Large intestine (tissue), 3 donors: ENCODE measurements around the gene CXXC4. TPM values are rescaled to one million over a fixed set of nuclear protein-coding genes. Genes with fewer than 3 reads are reported as not detected.

ENCODE experiments used
- DNase-seq, 2 donors: peaks; one replicate each; pipeline versions ENCODE4 v3.0.0 to v3.0.0-alpha.2; 2013
- H3K27ac ChIP-seq: one replicate; pipeline ENCODE4 v1.5.1; 2013; ENCODE audit warnings: low read length
- H3K27me3 ChIP-seq: 2 replicates; pipeline ENCODE4 v1.6.1; 2013; ENCODE audit warnings: low read length; ENCODE audit not compliant: control insufficient read depth, insufficient read depth
- H3K36me3 ChIP-seq: 2 replicates; pipeline ENCODE4 v1.6.1; 2013; ENCODE audit warnings: low read length; ENCODE audit not compliant: control insufficient read depth, insufficient read depth
- H3K4me1 ChIP-seq: one replicate; pipeline ENCODE4 v1.6.1; 2013; ENCODE audit warnings: low read length; ENCODE audit not compliant: control insufficient read depth, insufficient read depth
- H3K4me3 ChIP-seq: one replicate; pipeline ENCODE4 v1.5.1; 2013; ENCODE audit warnings: low read length
- H3K9me3 ChIP-seq: one replicate; pipeline ENCODE4 v1.6.1; 2013; ENCODE audit warnings: mild to moderate bottlenecking, low read depth, low read length, moderate library complexity; ENCODE audit not compliant: control insufficient read depth
- WGBS: methylation state at CpG from one replicate; pipeline ENCODE4 v1.1.5; 2013; ENCODE audit warnings: low lambda C conversion rate; ENCODE audit not compliant: insufficient coverage; 5-methylcytosine and 5-hydroxymethylcytosine counted together
- polyA plus RNA-seq: library from polyadenylated mRNA; unstranded; fragments of 120-200 nt; gene quantifications from one replicate; pipeline ENCODE4 v1.2.1, GENCODE V29; 2013

CXXC4 gene
- polyA plus RNA-seq, 1 donor = 16.6 TPM

- no CpG with 5 or more reads among the region's 2 CpGs for WGBS
- DNase-seq = no peak
These were observed 37.2 kb downstream of the CXXC4 start for GRCh38 chr4:104457308-104457981.

GRCh38 chr4:104451573-104451972 is 43.1 kb downstream of the CXXC4 start:
- Histone ChIP-seq H3K4me3 (no peak overlapping the region), H3K4me1 (no peaks in the 10 kb centered on the region), H3K27ac (no peak overlapping the region), H3K9me3 (no peaks in the 10 kb centered on the region), H3K27me3 (no peaks in the 10 kb centered on the region), H3K36me3 (no peaks in the 10 kb centered on the region)
- peak; percentile 7 to 48 for DNase-seq
- 0% methylated on average over 1 of the region's 1 CpG for WGBS

More at GRCh38 chr4:104457308-104457981, 37.2 kb downstream of the CXXC4 start:
- Histone ChIP-seq H3K4me1 (peaks cover 4% of the 10 kb centered on the region), H3K27ac (no peak overlapping the region), H3K9me3 (no peaks in the 10 kb centered on the region), H3K36me3 (no peaks in the 10 kb centered on the region), H3K27me3 (no peaks in the 10 kb centered on the region), H3K4me3 (no peak overlapping the region)

- Histone ChIP-seq H3K4me1 (no peaks in the 10 kb centered on the region), H3K9me3 (no peaks in the 10 kb centered on the region), H3K27me3 (no peaks in the 10 kb centered on the region), H3K36me3 (no peaks in the 10 kb centered on the region), H3K4me3 (no peak overlapping the region), H3K27ac (no peak overlapping the region)
- WGBS = no CpG with 5 or more reads among the region's 3 CpGs
- DNase-seq = no peak
These were observed 45.2 kb downstream of the CXXC4 start for GRCh38 chr4:104449537-104449936.

- no peak overlapping the region for H3K27ac ChIP-seq
- no peaks in the 10 kb centered on the region for H3K27me3 ChIP-seq
- H3K4me1 ChIP-seq = no peaks in the 10 kb centered on the region
- 80% methylated on average over 1 of the region's 2 CpGs for WGBS
- no peak overlapping the region for H3K4me3 ChIP-seq
- no peaks in the 10 kb centered on the region for H3K9me3 ChIP-seq
- H3K36me3 ChIP-seq = no peaks in the 10 kb centered on the region
- no peak for DNase-seq
These were observed 47.4 kb downstream of the CXXC4 start for GRCh38 chr4:104447294-104447693.

- Histone ChIP-seq H3K4me1 (no peaks in the 10 kb centered on the region), H3K36me3 (no peaks in the 10 kb centered on the region), H3K27me3 (no peaks in the 10 kb centered on the region), H3K27ac (no peak overlapping the region), H3K9me3 (no peaks in the 10 kb centered on the region), H3K4me3 (no peak overlapping the region)
- no peak for DNase-seq
- WGBS = 60% methylated on average over 2 of the region's 5 CpGs
These were observed 48.0 kb downstream of the CXXC4 start for GRCh38 chr4:104446431-104447278.

- Histone ChIP-seq H3K9me3 (no peaks in the 10 kb centered on the region), H3K27me3 (no peaks in the 10 kb centered on the region), H3K4me3 (no peak overlapping the region), H3K36me3 (no peaks in the 10 kb centered on the region), H3K27ac (no peak overlapping the region), H3K4me1 (no peaks in the 10 kb centered on the region)
- no peak for DNase-seq
- WGBS = 88% methylated on average over 1 of the region's 2 CpGs
These were observed 50.0 kb downstream of the CXXC4 start for GRCh38 chr4:104444685-104445084.

- Histone ChIP-seq H3K27me3 (no peaks in the 10 kb centered on the region), H3K9me3 (no peaks in the 10 kb centered on the region), H3K4me3 (no peak overlapping the region), H3K36me3 (no peaks in the 10 kb centered on the region), H3K4me1 (no peaks in the 10 kb centered on the region), H3K27ac (no peak overlapping the region)
- DNase-seq = no peak
- WGBS = no CpG with 5 or more reads among the region's 2 CpGs
These were observed 58.2 kb downstream of the CXXC4 start for GRCh38 chr4:104436542-104436941.

- no peak for DNase-seq
- Histone ChIP-seq H3K36me3 (no peaks in the 10 kb centered on the region), H3K4me3 (no peak overlapping the region), H3K4me1 (no peaks in the 10 kb centered on the region), H3K27me3 (no peaks in the 10 kb centered on the region), H3K9me3 (peaks cover 2% of the 10 kb centered on the region), H3K27ac (no peak overlapping the region)
- WGBS = no CpG with 5 or more reads among the region's 2 CpGs
These were observed 65.4 kb downstream of the CXXC4 start for GRCh38 chr4:104429150-104429741.

GRCh38 chr4:104425948-104426347 is 68.7 kb downstream of the CXXC4 start:
- H3K27me3 ChIP-seq = no peaks in the 10 kb centered on the region
- no peak for DNase-seq
- no peaks in the 10 kb centered on the region for H3K36me3 ChIP-seq
- WGBS = no CpG with 5 or more reads among the region's 2 CpGs
- H3K4me1 ChIP-seq = no peaks in the 10 kb centered on the region
- H3K27ac ChIP-seq = no peak overlapping the region
- no peak overlapping the region for H3K4me3 ChIP-seq
- peaks cover 2% of the 10 kb centered on the region for H3K9me3 ChIP-seq

- DNase-seq = peak in 1 of 2 donors; percentile 16
- H3K36me3 ChIP-seq = no peaks in the 10 kb centered on the region
- no CpG with 5 or more reads among the region's 8 CpGs for WGBS
- H3K27ac ChIP-seq = no peak overlapping the region
- peaks cover 2% of the 10 kb centered on the region for H3K9me3 ChIP-seq
- H3K4me3 ChIP-seq = peak overlapping the region; percentile 48
- H3K4me1 ChIP-seq = no peaks in the 10 kb centered on the region
- no peaks in the 10 kb centered on the region for H3K27me3 ChIP-seq
These were observed 69.7 kb downstream of the CXXC4 start for GRCh38 chr4:104424989-104425388.
